HEK293 (cell line): Measurements from ENCODE around the gene SNTB2.

ENCODE experiments used
- CTCF ChIA-PET: fragments of 350-600 bp; formaldehyde crosslinking; extraction: SDS; loops from one replicate; lab custom pipeline; 2021; ENCODE audit warnings: antibody characterized with exemption; lab: Yijun Ruan, JAX
- POLR2A ChIA-PET: fragments of 300-600 bp; formaldehyde crosslinking; extraction: SDS; loops from one replicate; lab custom pipeline; 2020; ENCODE audit warnings: antibody characterized with exemption, inconsistent platforms; lab: Yijun Ruan, JAX
- H3K27ac ChIP-seq: fragments of 200-500 bp; sonication (Bioruptor generic); 2 replicates; pipeline ENCODE4 v1.5.1; 2014; ENCODE audit warnings: low read depth, low read length, control low read depth, inconsistent platforms; ENCODE audit errors: extremely low read depth
- H3K36me3 ChIP-seq, 2 experiments: fragments of 200-500 bp in 1 of 2; sonication (Bioruptor generic) in 1 of 2; 1 replicate in 1 of 2; 2 replicates in 1 of 2; pipeline ENCODE4 v1.5.1; 2014 to 2017; ENCODE audit warnings: inconsistent platforms in 2 of 2, low read length in 2 of 2; ENCODE audit not compliant: control insufficient read depth in 2 of 2, insufficient read depth in 1 of 2
- H3K4me1 ChIP-seq: fragments of 200-500 bp; sonication (Bioruptor generic); 2 replicates; pipeline ENCODE4 v1.5.1; 2014; ENCODE audit warnings: mild to moderate bottlenecking, low read length, inconsistent platforms; ENCODE audit not compliant: control insufficient read depth, insufficient read depth
- H3K4me3 ChIP-seq: 2 replicates; pipeline ENCODE4 v1.5.1; 2011; ENCODE audit warnings: low read depth, mild to moderate bottlenecking, control low read depth, low read length, moderate library complexity
- H3K9me3 ChIP-seq: fragments of 200-500 bp; sonication (Bioruptor generic); 2 replicates; pipeline ENCODE4 v1.5.1; 2014; ENCODE audit warnings: low read depth, low read length, inconsistent platforms; ENCODE audit not compliant: control insufficient read depth, insufficient read depth
- EGR2 ChIP-seq: fragments of 450-650 bp; formaldehyde crosslinking; IDR thresholded peaks from 2 replicates; pipeline ENCODE4 v1.5.1; 2016; ENCODE audit warnings: low read depth, missing biosample characterization, missing genetic modification characterization
- ELK4 ChIP-seq: IDR thresholded peaks from 2 replicates; pipeline ENCODE4 v1.6.1; 2011; ENCODE audit warnings: mild to moderate bottlenecking, low read depth, low read length, borderline replicate concordance
- IKZF3 ChIP-seq: fragments of 450-650 bp; IDR thresholded peaks from 2 replicates; pipeline ENCODE4 v1.5.0; 2018; ENCODE audit warnings: missing biosample characterization, mild to moderate bottlenecking, missing genetic modification characterization, moderate library complexity
- KLF8 ChIP-seq: fragments of 450-650 bp; formaldehyde crosslinking; IDR thresholded peaks from 2 replicates; pipeline ENCODE4 v1.5.1; 2016; ENCODE audit warnings: missing biosample characterization, missing genetic modification characterization
- MEIS1 ChIP-seq: sonication (generic); formaldehyde crosslinking; IDR thresholded peaks from 2 replicates; pipeline ENCODE4 v1.8.1; 2022; ENCODE audit warnings: missing genetic modification reagents, mild to moderate bottlenecking, borderline replicate concordance
- SETDB1 ChIP-seq: IDR thresholded peaks from one replicate; pipeline ENCODE4 v1.6.1; 2017; ENCODE audit warnings: mild to moderate bottlenecking, low read length, moderate library complexity, mixed read lengths; ENCODE audit not compliant: insufficient read length
- SP2 ChIP-seq: fragments of 450-650 bp; formaldehyde crosslinking; IDR thresholded peaks from 2 replicates; pipeline ENCODE4 v1.5.1; 2016; ENCODE audit warnings: missing biosample characterization, missing genetic modification characterization
- YY2 ChIP-seq: fragments of 450-650 bp; formaldehyde crosslinking; IDR thresholded peaks from 2 replicates; pipeline ENCODE4 v1.5.1; 2016; ENCODE audit warnings: missing biosample characterization, missing genetic modification characterization
- ZBTB1 ChIP-seq: fragments of 450-650 bp; formaldehyde crosslinking; IDR thresholded peaks from 2 replicates; pipeline ENCODE4 v1.5.1; 2016; ENCODE audit warnings: missing biosample characterization, missing genetic modification characterization
- ZBTB44 ChIP-seq: fragments of 450-650 bp; IDR thresholded peaks from 2 replicates; pipeline ENCODE4 v1.5.1; 2018; ENCODE audit warnings: missing biosample characterization, mild to moderate bottlenecking, missing genetic modification characterization
- ZNF146 ChIP-seq: fragments of 450-650 bp; formaldehyde crosslinking; IDR thresholded peaks from 2 replicates; pipeline ENCODE4 v1.5.1; 2016; ENCODE audit warnings: missing biosample characterization, missing genetic modification characterization
- ZNF157 ChIP-seq: fragments of 450-650 bp; formaldehyde crosslinking; IDR thresholded peaks from 2 replicates; pipeline ENCODE4 v1.5.1; 2016; ENCODE audit warnings: missing biosample characterization, missing genetic modification characterization
- ZNF184 ChIP-seq: fragments of 450-650 bp; IDR thresholded peaks from 2 replicates; pipeline ENCODE4 v1.5.1; 2018; ENCODE audit warnings: missing biosample characterization, mild to moderate bottlenecking, missing genetic modification characterization
- ZNF248 ChIP-seq: fragments of 450-650 bp; formaldehyde crosslinking; IDR thresholded peaks from 2 replicates; pipeline ENCODE4 v1.5.1; 2017; ENCODE audit warnings: missing biosample characterization, missing genetic modification characterization
- ZNF26 ChIP-seq: fragments of 450-650 bp; formaldehyde crosslinking; IDR thresholded peaks from 2 replicates; pipeline ENCODE4 v1.5.1; 2016; ENCODE audit warnings: missing biosample characterization, missing genetic modification characterization
- ZNF266 ChIP-seq: fragments of 450-650 bp; formaldehyde crosslinking; IDR thresholded peaks from 2 replicates; pipeline ENCODE4 v1.5.1; 2016; ENCODE audit warnings: missing biosample characterization, missing genetic modification characterization, low read depth
- ZNF280C ChIP-seq: fragments of 450-650 bp; formaldehyde crosslinking; IDR thresholded peaks from 2 replicates; pipeline ENCODE4 v1.5.1; 2016; ENCODE audit warnings: missing biosample characterization, missing genetic modification characterization
- ZNF423 ChIP-seq: fragments of 450-650 bp; formaldehyde crosslinking; IDR thresholded peaks from 2 replicates; pipeline ENCODE4 v1.5.1; 2016; ENCODE audit warnings: missing biosample characterization, missing genetic modification characterization
- ZNF623 ChIP-seq: fragments of 450-650 bp; formaldehyde crosslinking; IDR thresholded peaks from 2 replicates; pipeline ENCODE4 v1.5.1; 2016; ENCODE audit warnings: missing biosample characterization, missing genetic modification characterization
- ZNF701 ChIP-seq: fragments of 450-650 bp; formaldehyde crosslinking; IDR thresholded peaks from 2 replicates; pipeline ENCODE4 v1.5.1; 2016; ENCODE audit warnings: missing biosample characterization, missing genetic modification characterization
- ZNF704 ChIP-seq: fragments of 450-650 bp; formaldehyde crosslinking; IDR thresholded peaks from 2 replicates; pipeline ENCODE4 v1.5.1; 2016; ENCODE audit warnings: missing biosample characterization, missing genetic modification characterization
- ZNF747 ChIP-seq: fragments of 450-650 bp; formaldehyde crosslinking; IDR thresholded peaks from 2 replicates; pipeline ENCODE4 v1.5.1; 2016; ENCODE audit warnings: missing biosample characterization, missing genetic modification characterization
- ZNF792 ChIP-seq: fragments of 450-650 bp; formaldehyde crosslinking; IDR thresholded peaks from 2 replicates; pipeline ENCODE4 v1.5.1; 2016; ENCODE audit warnings: missing biosample characterization, missing genetic modification characterization
- ZNF843 ChIP-seq: fragments of 450-650 bp; formaldehyde crosslinking; IDR thresholded peaks from 2 replicates; pipeline ENCODE4 v1.5.1; 2016; ENCODE audit warnings: missing biosample characterization, missing genetic modification characterization
- ZSCAN5A ChIP-seq: fragments of 450-650 bp; formaldehyde crosslinking; IDR thresholded peaks from 2 replicates; pipeline ENCODE4 v1.5.1; 2016; ENCODE audit warnings: missing biosample characterization, missing genetic modification characterization

The SNTB2 gene

GRCh38 chr16:69190598-69190997 lies 3.6 kb downstream of the SNTB2 start:
- ChIA-PET CTCF (no interaction called here), POLR2A (interaction anchor here (0.6 kb wide), 1 partner anchor 37 kb away, joined by 4 read pairs; no protein-coding TSS in a partner anchor)
- Histone ChIP-seq H3K9me3 (no peaks in the 10 kb centered on the region), H3K27ac (no peak overlapping the region; the same call in 1 of the 2 replicates), H3K36me3 (no peaks in the 10 kb centered on the region), H3K4me1 (peaks cover 14% of the 10 kb centered on the region), H3K4me3 (no peak overlapping the region)
- no peak for TF ChIP-seq ZNF792
- no peak for TF ChIP-seq ZNF184 (tag by site-specific recombination)
- TF ChIP-seq YY2, result no peak
- TF ChIP-seq ZNF157 (tag by site-specific recombination), result no peak
- no peak for TF ChIP-seq ZNF248 (tag by site-specific recombination)

- TF ChIP-seq ZBTB44 (tag by site-specific recombination) (no peak), ZNF26 (tag by site-specific recombination) (no peak), ZBTB1 (tag by site-specific recombination) (no peak), IKZF3 (no peak), ZNF623 (no peak), SP2 (tag by site-specific recombination) (no peak), ZNF747 (tag by site-specific recombination) (no peak), ELK4 (no peak), ZNF146 (tag by site-specific recombination) (no peak)
- H3K27ac ChIP-seq, result no peak overlapping the region
- H3K9me3 ChIP-seq, result no peaks in the 10 kb centered on the region
- no peaks in the 10 kb centered on the region for H3K36me3 ChIP-seq
- peaks cover 17% of the 10 kb centered on the region for H3K4me1 ChIP-seq
- POLR2A ChIA-PET, result interaction anchor here (0.6 kb wide), 1 partner anchor 37 kb away, joined by 4 read pairs; no protein-coding TSS in a partner anchor
- CTCF ChIA-PET, result no interaction called here
- no peak overlapping the region for H3K4me3 ChIP-seq
Observed at GRCh38 chr16:69191136-69191535, 4.2 kb downstream of the SNTB2 start.

- Histone ChIP-seq H3K9me3 (no peaks in the 10 kb centered on the region), H3K27ac (no peak overlapping the region), H3K4me3 (no peak overlapping the region), H3K36me3 (no peaks in the 10 kb centered on the region), H3K4me1 (peaks cover 24% of the 10 kb centered on the region)
- ChIA-PET POLR2A (interaction anchor here (0.6 kb wide), 1 partner anchor 9 kb away, joined by 3 read pairs; no protein-coding TSS in a partner anchor), CTCF (no interaction called here)
- TF ChIP-seq KLF8 (tag by site-specific recombination), result no peak
- TF ChIP-seq ZNF792, result no peak
- no peak for TF ChIP-seq ZNF701 (tag by site-specific recombination)
- no peak for TF ChIP-seq ZNF704 (tag by site-specific recombination)
- no peak for TF ChIP-seq ZNF423
- no peak for TF ChIP-seq ZNF266 (tag by site-specific recombination)
- TF ChIP-seq SETDB1, result no peak
- TF ChIP-seq ZSCAN5A (tag by site-specific recombination), result no peak
- TF ChIP-seq ZNF843 (tag by site-specific recombination), result no peak
- TF ChIP-seq EGR2, result no peak
- no peak for TF ChIP-seq MEIS1
- no peak for TF ChIP-seq ZNF280C (tag by site-specific recombination)
Observed at GRCh38 chr16:69193855-69194254, 6.9 kb downstream of the SNTB2 start.
